Gastroesophageal sphincter (tissue), 4 donors: ENCODE measurements around the gene STRBP. TPM values are rescaled to one million over a fixed set of nuclear protein-coding genes. Genes with fewer than 3 reads are reported as not detected.

Source experiments
- ATAC-seq: fragments of 150-250 bp; one replicate; pipeline ENCODE4 v1.9.1; 2016; ENCODE audit warnings: mild to moderate bottlenecking, moderate library complexity
- H3K27ac ChIP-seq, 4 donors: fragments of 200-600 bp; sonication (generic) in 3 of 4; 1 replicate in 3 of 4; 2 replicates in 1 of 4; pipeline ENCODE4 v1.5.1; 2016 to 2019
- H3K27me3 ChIP-seq: fragments of 200-600 bp; sonication (generic); one replicate; pipeline ENCODE4 v1.5.1; 2019
- H3K36me3 ChIP-seq, 2 donors: fragments of 200-600 bp; sonication (generic); one replicate each; pipeline ENCODE4 v1.5.1; 2019; ENCODE audit warnings: control low read depth in 1 of 2
- H3K4me1 ChIP-seq, 3 donors: fragments of 200-600 bp; sonication (generic); 1 replicate in 2 of 3; 2 replicates in 1 of 3; pipeline ENCODE4 v1.5.1; 2016 to 2019; ENCODE audit warnings: control low read depth in 2 of 3
- H3K4me3 ChIP-seq, 2 donors: fragments of 200-600 bp; sonication (generic); one replicate each; pipeline ENCODE4 v1.5.1; 2019; ENCODE audit warnings: mild to moderate bottlenecking in 1 of 2, moderate library complexity in 1 of 2
- H3K9me3 ChIP-seq, 3 donors: fragments of 200-600 bp; sonication (generic); one replicate each; pipeline ENCODE4 v1.5.1; 2017 to 2019; ENCODE audit warnings: control low read depth in 2 of 3
- CTCF ChIP-seq, 4 experiments: fragments of 200-600 bp in 2 of 4; fragments of 450-650 bp in 2 of 4; sonication (generic) in 1 of 4; IDR thresholded peaks; one replicate each; pipeline ENCODE4 v1.5.1; 2017 to 2019; ENCODE audit warnings: antibody characterized with exemption in 4 of 4, mild to moderate bottlenecking in 2 of 4, moderate library complexity in 2 of 4
- EP300 ChIP-seq: sonication (generic); formaldehyde crosslinking; IDR thresholded peaks from one replicate; pipeline ENCODE4 v1.6.1; 2017; ENCODE audit warnings: antibody characterized with exemption, mild to moderate bottlenecking
- POLR2A ChIP-seq, 2 donors: fragments of 450-650 bp; IDR thresholded peaks; one replicate each; pipeline ENCODE4 v1.6.1; 2017; ENCODE audit warnings: antibody characterized with exemption in 2 of 2, mild to moderate bottlenecking in 2 of 2, moderate library complexity in 1 of 2
- POLR2AphosphoS5 ChIP-seq: sonication (generic); formaldehyde crosslinking; IDR thresholded peaks from one replicate; pipeline ENCODE4 v1.6.1; 2017; ENCODE audit warnings: antibody characterized with exemption
- WGBS, 2 donors: methylation state at CpG; one replicate each; pipeline ENCODE4 v1.1.5; 2018; ENCODE audit warnings: low coverage in 1 of 2; 5-methylcytosine and 5-hydroxymethylcytosine counted together
- total RNA-seq, 4 donors: library from RNA; depleted of rRNA; stranded (reverse); fragments of >200 nt; gene quantifications; one replicate each; pipeline ENCODE4 v1.1.0, GENCODE V29; 2016

The STRBP gene
- 10 to 100 TPM; 10.4 to 20.6 (median 14.8) TPM for total RNA-seq

DNA sequence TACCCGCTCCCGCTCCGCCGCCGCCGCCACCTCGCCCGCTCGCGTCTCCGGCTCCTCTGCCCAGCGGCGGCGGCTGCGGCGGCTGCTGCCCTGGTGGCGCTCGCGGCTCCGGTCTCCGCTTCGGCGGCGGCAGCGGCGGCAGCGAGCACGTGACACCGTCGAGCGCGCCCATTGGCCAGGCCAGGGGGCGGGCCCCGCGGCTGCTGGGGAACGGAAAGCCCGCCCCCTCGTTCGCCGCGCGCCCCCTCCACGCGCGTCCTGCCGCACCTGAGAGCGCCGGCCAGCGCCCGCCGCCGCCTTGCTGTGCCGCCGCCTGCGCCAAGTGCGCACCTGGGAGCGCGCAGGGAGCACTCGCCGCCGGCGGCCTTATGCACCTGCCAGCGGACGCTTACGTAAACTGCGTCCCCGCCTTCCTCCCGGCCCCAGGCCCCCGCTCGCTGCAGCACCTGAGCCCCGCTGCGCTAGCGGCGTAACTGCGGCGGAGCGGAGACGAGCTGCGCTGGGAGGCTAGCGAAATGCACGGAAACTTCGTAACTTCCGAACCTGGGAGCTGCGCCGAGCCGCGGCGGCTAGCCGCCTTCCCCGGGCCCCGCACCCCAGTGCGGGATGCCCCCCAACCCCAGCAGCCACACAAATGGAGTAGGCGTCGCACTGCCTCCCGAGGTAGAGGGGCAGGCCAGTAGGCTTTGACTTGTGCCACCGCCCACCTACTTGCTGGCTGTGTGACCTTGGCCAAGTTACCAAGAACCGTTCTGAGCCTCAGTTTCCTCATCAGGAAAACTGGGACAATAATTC is at the start of gene STRBP:
Gene STRBP (minus strand): TSS at position 122 of the 795 bp plus-strand sequence. CDS start 84,452 bp downstream, outside the sequence.
- WGBS, 2 donors: 17% methylated on average over 1 of the region's 97 CpGs; no CpG with 5 or more reads in 1 of the 2 donors
- H3K4me3 ChIP-seq: peak within 1 kb of the TSS; percentile 79 to 90
- peak within 1 kb of the TSS in 3 of 4 donors; percentile 79 to 80 (median 79) for H3K27ac ChIP-seq
- H3K27me3 ChIP-seq: no peaks in the 10 kb centered on the region
- no peaks in the 10 kb centered on the region for H3K36me3 ChIP-seq
- ATAC-seq: peak; percentile 97
- TF ChIP-seq POLR2AphosphoS5: no peak
- TF ChIP-seq POLR2A (IDR thresholded peaks at IDR 0.05): peak in 1 of 2 donors; percentile 40
- H3K9me3 ChIP-seq: no peaks in the 10 kb centered on the region
- peaks cover 0 to 22% (median 9%) of the 10 kb centered on the region in 3 donors for H3K4me1 ChIP-seq

DNA sequence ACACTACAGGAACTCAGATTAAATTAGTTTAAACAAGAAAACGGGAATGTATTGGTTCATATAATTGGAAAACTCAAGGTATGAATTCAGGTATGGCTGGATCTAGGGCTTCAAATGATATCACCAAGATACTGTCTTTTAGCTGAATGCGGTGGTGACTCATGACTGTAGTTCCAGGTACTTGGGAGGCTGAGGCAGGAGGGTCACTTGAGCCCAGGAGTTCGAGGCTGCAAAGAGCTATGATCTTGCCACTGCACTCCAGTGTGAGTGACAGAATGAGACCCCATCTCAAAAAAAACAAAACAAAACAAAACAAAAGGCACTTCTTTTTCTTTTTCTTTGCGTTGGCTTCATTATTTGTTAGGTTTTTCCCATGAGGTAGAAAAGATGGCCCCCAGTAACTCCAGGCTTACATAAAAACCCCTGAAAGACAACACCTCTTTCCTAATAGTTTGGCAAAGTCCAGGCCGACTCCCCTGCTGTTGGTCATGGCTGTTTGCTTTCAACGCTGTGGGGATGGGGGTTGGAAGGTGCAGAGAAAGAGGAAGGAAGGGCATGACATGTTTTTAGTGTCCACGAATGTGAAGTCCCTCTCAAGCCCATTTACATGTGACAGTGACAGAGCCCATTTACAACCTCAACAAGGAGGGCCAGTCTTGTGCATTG is 47.8 kb upstream of the STRBP start:
- Histone ChIP-seq H3K27ac (no peak overlapping the region), H3K9me3 (no peaks in the 10 kb centered on the region), H3K4me1 (peaks cover 0 to 22% (median 5%) of the 10 kb centered on the region in 3 donors), H3K27me3 (no peaks in the 10 kb centered on the region), H3K36me3 (no peaks in the 10 kb centered on the region), H3K4me3 (no peak overlapping the region)
- WGBS, 2 donors: 57 to 73% methylated on average over 3 to 7 of the region's 7 CpGs
- TF ChIP-seq POLR2AphosphoS5 (no peak), CTCF (IDR thresholded peaks at IDR 0.05) (no peak), POLR2A (IDR thresholded peaks at IDR 0.05) (no peak), EP300 (no peak)
- ATAC-seq: no peak

- ATAC-seq: no peak
- no peak overlapping the region for H3K27ac ChIP-seq
- H3K27me3 ChIP-seq: no peaks in the 10 kb centered on the region
- H3K4me3 ChIP-seq: no peak overlapping the region
- TF ChIP-seq POLR2AphosphoS5 (no peak), EP300 (no peak), POLR2A (IDR thresholded peaks at IDR 0.05) (no peak), CTCF (IDR thresholded peaks at IDR 0.05) (no peak)
- H3K9me3 ChIP-seq: no peaks in the 10 kb centered on the region
- H3K4me1 ChIP-seq: peaks cover 0 to 22% (median 5%) of the 10 kb centered on the region in 3 donors
- 89 to 100% methylated on average over 1 to 2 of the region's 2 CpGs for WGBS, 2 donors
- H3K36me3 ChIP-seq: no peaks in the 10 kb centered on the region
Observed at GRCh38 chr9:123315635-123316034, 47.2 kb upstream of the STRBP start.

DNA sequence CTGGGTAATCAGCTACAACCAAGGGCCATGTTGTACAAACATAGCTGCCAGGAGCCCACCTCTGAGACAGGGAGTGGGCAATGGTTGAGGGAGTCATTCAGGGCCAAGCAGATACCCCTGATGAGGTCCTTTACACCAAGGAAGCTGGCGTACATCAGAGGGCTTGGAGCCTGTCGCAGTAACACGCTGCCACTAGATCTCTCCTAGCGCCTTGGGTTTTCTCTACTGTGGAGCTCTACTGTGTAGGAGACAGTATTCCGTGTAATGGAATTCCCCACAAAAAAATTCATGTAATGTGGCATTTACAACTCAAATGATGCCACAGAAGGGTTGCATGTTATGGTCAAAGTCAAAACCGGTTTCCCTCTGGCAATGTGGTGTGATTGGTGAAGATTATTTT is 46.2 kb upstream of the STRBP start:
- Histone ChIP-seq H3K9me3 (no peaks in the 10 kb centered on the region), H3K27me3 (no peaks in the 10 kb centered on the region), H3K36me3 (no peaks in the 10 kb centered on the region), H3K27ac (no peak overlapping the region), H3K4me3 (no peak overlapping the region), H3K4me1 (peaks cover 0 to 21% (median 5%) of the 10 kb centered on the region in 3 donors)
- no peak for TF ChIP-seq CTCF (IDR thresholded peaks at IDR 0.05)
- no peak for TF ChIP-seq EP300
- TF ChIP-seq POLR2AphosphoS5: no peak
- TF ChIP-seq POLR2A (IDR thresholded peaks at IDR 0.05): no peak
- WGBS, 2 donors: 88 to 98% methylated on average over 2 to 6 of the region's 6 CpGs
- ATAC-seq: no peak

DNA sequence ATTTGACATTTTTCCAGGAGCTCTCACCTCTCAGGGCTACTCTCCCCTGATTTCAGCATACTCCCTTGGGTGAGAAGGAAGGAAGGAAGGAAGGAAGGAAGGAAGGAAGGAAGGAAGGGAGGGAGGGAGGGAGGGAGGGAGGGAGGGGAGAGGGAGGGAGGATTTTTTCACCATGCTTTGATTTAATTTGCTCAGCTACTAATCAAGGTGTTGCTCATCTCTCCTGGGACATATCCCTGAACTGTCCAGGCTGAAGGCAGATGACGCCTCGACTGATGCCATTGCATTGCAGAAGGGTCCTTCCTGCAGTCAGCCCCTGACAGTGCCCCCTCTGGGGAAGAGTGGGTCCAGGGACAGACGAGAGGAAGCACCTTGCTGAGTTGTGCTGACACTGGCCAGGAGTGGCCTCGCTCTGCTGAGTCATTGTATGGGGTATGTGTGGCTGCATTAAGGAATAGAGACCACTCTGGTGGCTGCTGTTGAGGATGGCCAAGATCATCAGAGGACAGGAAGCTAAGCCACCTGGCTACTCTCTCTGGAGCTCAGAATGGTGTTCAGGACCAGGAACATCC is 44.0 kb upstream of the STRBP start:
- TF ChIP-seq EP300 (no peak), CTCF (IDR thresholded peaks at IDR 0.05) (no peak)
- WGBS, 2 donors: 100% methylated on average over 1 of the region's 4 CpGs; no CpG with 5 or more reads in 1 of the 2 donors
- Histone ChIP-seq H3K27me3 (no peaks in the 10 kb centered on the region), H3K27ac (no peak overlapping the region), H3K4me3 (no peak overlapping the region), H3K9me3 (no peaks in the 10 kb centered on the region), H3K36me3 (no peaks in the 10 kb centered on the region), H3K4me1 (peaks cover 0 to under 1% (median 0%) of the 10 kb centered on the region in 3 donors)
- no peak for ATAC-seq
